Posterior vena cava (tissue), 2 donors: ENCODE results near the gene MTCL1. TPM values are rescaled to one million over a fixed set of nuclear protein-coding genes. Genes with fewer than 3 reads are reported as not detected.

Experiments
- DNase-seq: peaks from one replicate; pipeline ENCODE4 v3.0.0-alpha.2; 2020; ENCODE audit warnings: low spot score
- intact Hi-C, 2 donors: fragments of 100-400 bp; cut with DNase I; formaldehyde crosslinking; loops; one replicate each; pipeline versions ENCODE4 v1.14.1 to v1.14.2; 2022 to 2023
- total RNA-seq, 2 donors: library from RNA; stranded (reverse); fragmentation: NEBNext Ultra II Directional; extraction: Animal tissue kit (Norgen Biotek cat#: 25700); gene quantifications; one replicate each; pipeline ENCODE4 v1.2.1, GENCODE V29; 2021
- donor health status: DM: yes; HTN: yes; CAD: no.
- donor health status: DM: yes; HTN: yes; CAD: no.

MTCL1 gene
- total RNA-seq, 2 donors from 2014 or later: 7.4 to 17.2 TPM

DNA sequence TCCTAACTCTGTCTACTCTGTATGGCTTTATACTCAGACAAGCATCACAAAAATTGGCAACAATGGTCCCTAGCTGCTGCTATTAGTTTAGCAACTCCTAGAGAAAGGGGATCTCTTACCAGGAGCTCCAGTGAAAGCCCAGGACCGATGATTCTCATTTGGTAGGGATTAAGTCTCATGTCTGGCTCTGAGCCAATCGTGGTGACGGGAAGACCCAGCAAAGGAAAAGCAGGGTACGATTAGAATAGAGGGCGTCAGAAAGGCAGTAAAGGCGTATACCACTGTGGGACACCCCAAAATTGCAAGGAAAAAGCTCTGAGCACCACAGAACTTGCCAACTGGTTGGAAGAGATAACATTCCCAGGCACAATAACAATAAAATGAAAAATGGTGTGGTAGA, 129.5 kb downstream of the MTCL1 start:
- intact Hi-C loops: no loop called here
- no peak for DNase-seq

- intact Hi-C loops: no loop called here
- DNase-seq: no peak
Observed at GRCh38 chr18:8835521-8835953, 130.2 kb downstream of the MTCL1 start.

GRCh38 chr18:8839281-8839680, 133.9 kb downstream of the MTCL1 start:
- intact Hi-C loops: no loop called here
- DNase-seq: no peak

DNA sequence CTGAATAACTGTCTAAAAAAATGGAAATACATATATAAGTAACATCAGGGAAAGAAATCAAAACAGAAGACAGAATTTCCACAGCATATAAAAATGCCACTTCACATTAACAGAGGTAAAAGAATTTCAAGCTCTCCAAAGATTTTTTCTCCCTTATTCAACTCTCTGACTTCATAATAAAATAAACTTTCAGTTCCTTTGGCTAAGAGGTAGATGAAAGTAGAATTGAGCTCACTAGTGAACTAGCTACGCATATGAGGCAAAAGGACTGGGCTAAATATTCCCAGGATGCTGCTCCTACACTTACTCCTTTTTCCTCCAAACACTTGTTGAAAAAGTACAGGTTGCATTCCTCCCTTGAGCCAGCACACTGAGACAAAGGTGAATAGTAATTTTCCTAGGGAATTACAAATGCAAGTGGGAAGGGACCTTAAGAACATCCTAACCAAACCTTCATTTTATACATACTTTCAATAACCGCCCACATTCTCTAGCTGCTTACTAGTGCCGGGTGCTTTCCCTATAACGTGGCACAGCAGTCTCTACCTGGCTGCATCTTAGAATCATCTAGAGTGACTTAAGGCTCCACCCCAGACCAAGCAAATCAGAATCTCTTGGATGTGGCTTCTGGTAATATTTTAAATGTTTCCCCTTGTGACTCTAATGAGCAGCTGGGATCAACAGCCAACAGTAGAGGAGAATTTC, 136.6 kb downstream of the MTCL1 start:
- intact Hi-C loops: no loop called here

GRCh38 chr18:8842506-8842905, 137.2 kb downstream of the MTCL1 start:
- no peak for DNase-seq
- intact Hi-C loops: no loop called here

More for the DNA sequence above, 136.6 kb downstream of the MTCL1 start:
- DNase-seq: no peak

DNA sequence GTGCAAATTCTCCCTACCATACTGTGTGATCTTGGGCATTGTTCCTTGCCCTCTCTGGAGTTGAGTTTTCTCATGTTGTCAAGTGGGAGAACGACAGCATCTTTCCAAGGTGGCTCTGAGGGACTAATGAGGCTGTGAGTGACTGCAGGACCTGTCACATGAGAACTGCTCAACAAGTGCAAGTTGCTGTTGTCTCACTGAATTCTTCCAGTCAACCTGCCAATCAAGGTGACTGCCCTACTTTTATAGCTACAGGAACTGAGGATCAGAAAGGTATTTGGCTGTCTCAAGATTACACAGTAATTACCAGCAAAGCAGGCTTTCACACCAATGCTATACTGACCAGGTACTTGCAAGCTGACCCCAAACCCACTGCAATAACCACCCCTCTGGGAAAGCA, 137.6 kb downstream of the MTCL1 start:
- DNase-seq: no peak
- intact Hi-C loops: no loop called here

- DNase-seq: no peak
- intact Hi-C loops: no loop called here
Observed at GRCh38 chr18:8844721-8845148, 139.4 kb downstream of the MTCL1 start.

- DNase-seq: no peak
- intact Hi-C loops: no loop called here
Observed at GRCh38 chr18:8845506-8845905, 140.2 kb downstream of the MTCL1 start.

- no peak for DNase-seq
- intact Hi-C loops: no loop called here
Observed at GRCh38 chr18:8847066-8847755, 141.9 kb downstream of the MTCL1 start.

GRCh38 chr18:8847900-8848299, 142.5 kb downstream of the MTCL1 start:
- intact Hi-C loops: no loop called here
- no peak for DNase-seq

GRCh38 chr18:8848541-8848940, 143.2 kb downstream of the MTCL1 start:
- intact Hi-C loops: no loop called here

DNA sequence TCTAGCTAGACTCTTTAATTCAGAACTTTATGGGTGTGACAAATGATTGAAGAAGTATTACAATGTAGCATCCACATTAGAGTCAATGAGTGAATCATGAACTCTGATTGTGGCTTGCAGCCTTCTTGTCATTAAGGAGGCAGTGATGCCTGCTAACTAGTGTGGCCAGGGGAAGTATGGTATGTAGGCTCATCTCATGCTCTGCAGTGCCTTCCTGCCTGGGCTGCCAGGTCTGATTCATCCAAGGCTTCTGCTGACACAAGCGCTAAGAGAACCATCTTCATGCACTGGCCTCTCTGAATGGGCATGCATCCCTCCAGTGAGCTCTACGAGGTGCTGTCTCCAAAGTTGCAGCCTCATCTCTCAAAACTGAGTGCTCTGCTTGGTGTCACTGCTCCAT, 144.3 kb downstream of the MTCL1 start:
- no peak for DNase-seq
- intact Hi-C loops: no loop called here

More at GRCh38 chr18:8848541-8848940, 143.2 kb downstream of the MTCL1 start:
- no peak for DNase-seq

- no peak for DNase-seq
- intact Hi-C loops: no loop called here
Observed at GRCh38 chr18:8851659-8852058, 146.3 kb downstream of the MTCL1 start.

DNA sequence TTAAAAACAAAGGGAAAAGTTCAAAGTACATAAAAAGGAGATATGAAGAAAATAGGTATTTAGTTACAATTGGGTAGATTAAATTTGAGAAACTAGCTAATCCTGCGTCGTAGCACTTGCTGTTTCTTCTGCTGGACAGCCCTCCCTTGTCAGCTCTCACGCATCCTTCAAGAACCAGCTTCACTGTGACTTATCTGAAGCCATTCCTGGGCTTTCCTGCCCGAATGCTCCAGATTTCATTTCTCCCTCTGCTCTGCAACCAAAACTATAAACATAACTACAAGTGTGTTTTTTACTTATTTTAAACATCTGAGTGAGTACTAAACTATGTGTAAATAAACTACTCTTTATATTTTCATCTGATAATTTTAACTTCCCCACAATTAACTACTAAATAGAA, 149.2 kb downstream of the MTCL1 start:
- intact Hi-C loops: no loop called here
- no peak for DNase-seq

GRCh38 chr18:8854962-8855361, 149.6 kb downstream of the MTCL1 start:
- intact Hi-C loops: no loop called here
- no peak for DNase-seq

DNA sequence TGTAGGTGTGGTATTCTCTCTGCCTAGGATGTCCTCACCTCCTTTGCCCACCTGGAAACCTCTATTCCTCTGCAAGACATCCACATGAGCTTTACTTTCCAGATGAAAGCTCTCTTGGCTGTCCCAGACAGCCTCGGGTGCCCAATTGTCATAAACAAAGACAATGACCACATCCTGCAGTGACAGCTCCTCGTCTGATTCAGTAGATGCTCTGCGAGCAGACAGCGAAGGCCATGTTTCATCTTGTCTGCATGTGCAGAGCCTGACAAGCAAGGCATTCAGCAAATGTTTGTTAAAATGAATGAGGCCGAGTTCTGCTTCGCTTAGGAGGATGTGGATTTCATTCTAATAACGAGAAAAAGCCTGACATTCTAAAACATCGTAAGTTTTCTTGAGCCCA, 150.9 kb downstream of the MTCL1 start:
- DNase-seq: no peak
- intact Hi-C loops: no loop called here

DNA sequence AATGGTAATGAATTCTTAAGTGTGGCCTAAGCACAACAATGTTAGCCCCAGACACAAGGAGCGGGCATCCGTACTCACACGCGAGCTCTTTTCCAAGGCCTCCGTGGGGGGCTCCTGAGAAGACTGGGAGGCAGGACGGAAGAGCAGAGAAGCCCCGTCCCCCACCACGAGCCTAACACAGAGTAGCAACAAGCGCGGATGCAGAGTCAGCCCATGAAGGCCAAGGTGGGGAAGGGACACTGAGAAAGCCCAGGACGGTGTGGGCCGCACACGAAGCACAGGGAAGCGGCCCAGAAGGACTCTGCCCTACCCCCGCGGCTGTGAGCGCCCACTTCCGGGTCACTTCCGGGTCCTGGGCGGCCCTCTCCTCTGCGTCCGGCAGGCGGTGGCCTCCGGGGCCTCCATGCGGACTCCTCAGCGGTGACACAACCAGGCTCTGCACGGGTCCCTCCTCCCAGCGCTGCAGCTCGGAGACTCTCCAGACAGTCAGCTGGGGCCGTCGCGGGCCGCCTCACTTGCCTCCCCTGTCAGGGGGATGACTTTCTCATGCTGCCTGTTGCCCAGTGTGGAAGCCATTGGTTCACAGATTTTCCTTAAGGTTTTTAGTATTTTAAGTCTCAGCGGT, 151.5 kb downstream of the MTCL1 start:
- intact Hi-C loops: no loop called here
- no peak for DNase-seq

DNA sequence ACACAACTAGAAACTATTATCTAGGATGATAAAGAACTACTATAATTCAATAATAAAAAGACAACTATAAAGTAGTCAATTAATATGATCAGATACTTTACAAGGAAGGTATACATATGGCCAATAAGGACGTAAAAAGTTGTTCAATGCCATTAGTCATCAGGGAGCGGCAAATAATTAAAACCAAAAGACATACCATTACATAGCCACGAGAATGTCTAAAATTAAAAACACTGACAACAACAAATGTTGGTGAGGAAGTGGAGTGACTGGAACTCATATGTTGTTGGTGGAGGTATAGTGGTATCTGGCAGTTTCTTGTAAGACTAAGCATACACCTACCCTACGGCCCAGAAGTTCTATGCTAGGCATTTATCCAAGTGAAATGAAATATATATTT, 152.4 kb downstream of the MTCL1 start:
- DNase-seq: no peak
- intact Hi-C loops: no loop called here

GRCh38 chr18:8858888-8859511, 153.6 kb downstream of the MTCL1 start:
- DNase-seq: no peak
- intact Hi-C loops: no loop called here
